Measurements from ENCODE around the gene TSPAN18.
"Not testable (repeated sequence)": the region's sequence is repeated elsewhere in the genome, so short reads cannot be mapped to it uniquely, and the experiment has no call there.

TSPAN18 gene

DNA sequence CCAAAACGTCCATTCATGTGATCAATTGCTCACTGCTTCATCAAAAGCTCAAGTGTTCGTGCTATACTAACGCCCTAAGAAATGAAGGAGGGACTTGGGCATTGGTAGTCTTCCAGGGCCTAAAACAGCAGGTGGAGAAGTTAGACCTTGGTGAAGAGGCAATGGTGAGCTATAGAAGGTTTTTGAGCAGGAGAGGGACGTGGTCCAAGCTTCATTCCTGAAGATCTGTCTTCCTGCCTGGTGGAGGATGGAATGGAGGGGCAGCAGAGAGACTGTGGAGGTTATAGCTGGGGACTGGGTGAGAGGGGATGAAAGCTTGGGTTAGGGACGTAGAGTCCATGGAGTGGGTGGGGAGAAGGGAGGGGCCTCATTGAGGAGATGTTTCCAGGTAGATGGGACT is 126.2 kb downstream of the TSPAN18 start:
- no peak for DNase-seq

DNA sequence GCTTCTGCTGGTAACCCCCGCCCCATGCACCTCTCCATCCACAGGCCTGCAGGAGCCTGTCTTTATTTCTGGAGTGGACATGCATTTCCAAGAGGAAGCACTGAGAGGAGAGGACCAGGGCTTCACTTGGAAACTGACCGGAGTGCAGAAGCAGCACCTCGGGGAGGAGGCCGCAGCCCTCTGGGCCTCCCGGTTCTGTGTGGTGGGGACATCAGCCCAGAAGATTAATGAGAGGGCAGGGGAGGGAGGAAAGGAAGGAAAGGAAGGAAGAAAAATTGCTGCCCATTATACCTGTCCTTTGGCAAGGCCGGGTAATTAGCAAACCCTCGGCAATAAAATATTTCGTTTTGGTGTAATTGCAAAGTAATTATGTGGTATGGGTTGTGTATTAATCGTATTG is 126.9 kb downstream of the TSPAN18 start:
- DNase-seq, result no peak

GRCh38 chr11:44854086-44854485 is 127.3 kb downstream of the TSPAN18 start:
- DNase-seq, result no peak

- no peak for DNase-seq
Measured at GRCh38 chr11:44854741-44855492, 128.2 kb downstream of the TSPAN18 start.

DNA sequence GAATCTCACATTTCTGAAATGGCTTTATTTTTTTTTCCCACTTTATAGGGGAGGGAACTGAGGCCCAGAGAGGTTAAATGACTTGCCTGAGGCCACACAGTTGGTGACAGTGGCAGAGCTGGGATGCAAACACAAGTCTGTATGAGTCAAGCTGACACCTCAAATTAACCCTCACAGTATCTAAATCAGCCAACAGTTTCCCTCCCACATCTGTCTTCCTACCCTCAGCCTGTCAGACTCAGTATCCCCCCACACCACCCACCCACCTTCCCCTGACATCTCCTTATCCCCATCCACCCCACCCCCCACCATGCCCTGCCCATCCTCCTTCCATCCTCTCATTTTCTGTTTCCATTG is 128.7 kb downstream of the TSPAN18 start:
- DNase-seq, result no peak

DNA sequence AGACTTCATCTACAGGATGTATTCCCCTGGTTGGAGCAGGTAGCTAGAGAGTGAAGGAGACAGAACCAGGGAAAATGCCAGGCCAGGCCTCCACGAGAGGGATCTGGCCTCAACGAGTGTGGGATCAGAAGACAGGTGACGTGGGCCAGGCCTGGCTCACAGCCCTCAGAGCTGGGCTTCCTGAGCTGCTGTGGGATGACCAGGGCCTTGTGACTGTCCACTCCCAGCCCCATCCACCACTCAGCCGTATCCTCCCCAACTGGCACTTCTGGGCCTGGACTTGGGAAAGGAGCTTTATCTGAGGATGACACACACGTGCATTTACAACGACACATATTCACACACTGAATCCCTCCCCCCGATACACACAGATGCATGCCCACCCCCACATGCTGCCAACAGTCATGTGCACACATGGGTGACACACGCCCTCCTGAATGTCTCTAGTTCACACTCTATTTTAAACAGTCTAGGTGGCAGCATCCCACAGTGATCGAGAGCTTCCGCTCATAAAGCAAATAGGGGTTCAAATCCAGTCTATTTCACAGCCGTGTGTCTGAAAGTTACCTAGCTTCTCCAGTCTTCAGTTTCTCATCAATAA is 130.8 kb downstream of the TSPAN18 start:
- DNase-seq, result no peak

DNA sequence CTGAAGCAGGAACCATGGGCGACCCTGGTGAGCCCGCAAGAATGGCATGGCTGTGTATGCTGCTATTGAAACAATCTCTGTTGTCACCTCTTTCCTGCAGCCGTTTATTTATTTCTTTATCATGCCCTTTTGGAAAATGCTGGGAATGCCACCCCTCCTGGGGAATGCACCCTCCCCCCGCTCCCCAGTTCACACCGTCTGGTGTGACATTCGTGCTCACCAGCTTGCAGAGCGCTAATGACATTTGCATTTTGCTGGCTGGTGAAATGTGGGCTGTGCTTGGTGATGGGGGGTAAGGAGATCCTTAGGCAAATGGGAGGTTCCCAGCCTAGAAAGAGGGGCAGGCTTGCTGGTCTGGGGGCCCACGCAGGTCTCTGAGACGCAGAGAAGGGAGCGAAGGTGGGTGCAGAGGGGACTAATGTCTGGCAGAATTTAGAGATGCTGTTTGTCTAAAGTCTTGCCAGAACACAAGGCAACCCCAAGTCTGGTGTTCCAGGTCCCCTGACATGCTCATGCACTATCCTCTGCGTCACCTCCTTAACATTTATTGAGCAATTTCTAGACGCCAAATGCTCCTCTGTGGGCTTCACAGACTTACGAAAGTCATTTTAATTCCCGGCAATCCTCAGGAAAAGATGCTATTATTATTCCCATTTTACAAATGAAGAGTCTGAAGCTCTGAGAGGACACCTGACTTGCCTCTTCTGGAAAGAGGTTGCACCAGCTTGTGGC is 132.2 kb downstream of the TSPAN18 start:
- no peak for DNase-seq

DNA sequence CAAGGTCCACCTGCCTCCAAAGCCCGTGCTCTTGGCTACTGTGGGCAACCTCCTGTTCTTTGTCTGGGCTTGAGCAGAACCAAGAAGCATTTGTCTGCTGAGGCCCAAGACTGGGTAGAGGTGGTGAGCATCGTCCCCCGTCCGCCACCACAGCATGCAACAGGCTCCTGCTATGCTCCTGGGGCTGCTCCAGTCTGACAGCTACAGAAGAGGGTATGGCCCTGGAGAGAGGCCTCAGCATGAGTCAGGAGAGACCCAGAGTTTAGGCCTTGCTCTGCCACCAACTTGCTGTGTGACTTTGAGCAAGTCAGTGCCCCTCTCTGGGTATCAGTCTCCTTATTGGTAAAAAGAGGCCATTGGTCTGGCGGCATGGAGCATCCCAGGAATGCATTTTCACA is 132.8 kb downstream of the TSPAN18 start:
- no peak for DNase-seq

DNA sequence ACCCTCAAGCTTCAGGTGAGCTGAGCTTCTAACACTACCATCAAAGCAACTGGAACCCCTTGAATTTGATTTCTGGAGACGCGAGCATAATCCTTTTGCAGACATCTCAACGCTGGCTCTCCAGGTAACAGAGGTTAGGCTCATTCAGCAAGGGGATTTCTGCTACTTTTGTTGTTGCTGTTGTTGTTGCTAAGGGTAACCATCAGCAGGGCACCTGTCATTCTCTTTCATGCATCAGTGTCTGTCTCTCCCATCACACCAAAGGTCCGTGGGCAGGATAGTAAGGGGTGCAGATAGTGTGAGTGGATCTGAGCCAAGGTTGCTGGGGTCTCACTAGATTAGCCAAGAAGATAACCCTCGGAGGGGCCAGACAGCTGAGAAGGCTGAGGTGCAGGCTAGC is 133.6 kb downstream of the TSPAN18 start:
- DNase-seq, result no peak

DNA sequence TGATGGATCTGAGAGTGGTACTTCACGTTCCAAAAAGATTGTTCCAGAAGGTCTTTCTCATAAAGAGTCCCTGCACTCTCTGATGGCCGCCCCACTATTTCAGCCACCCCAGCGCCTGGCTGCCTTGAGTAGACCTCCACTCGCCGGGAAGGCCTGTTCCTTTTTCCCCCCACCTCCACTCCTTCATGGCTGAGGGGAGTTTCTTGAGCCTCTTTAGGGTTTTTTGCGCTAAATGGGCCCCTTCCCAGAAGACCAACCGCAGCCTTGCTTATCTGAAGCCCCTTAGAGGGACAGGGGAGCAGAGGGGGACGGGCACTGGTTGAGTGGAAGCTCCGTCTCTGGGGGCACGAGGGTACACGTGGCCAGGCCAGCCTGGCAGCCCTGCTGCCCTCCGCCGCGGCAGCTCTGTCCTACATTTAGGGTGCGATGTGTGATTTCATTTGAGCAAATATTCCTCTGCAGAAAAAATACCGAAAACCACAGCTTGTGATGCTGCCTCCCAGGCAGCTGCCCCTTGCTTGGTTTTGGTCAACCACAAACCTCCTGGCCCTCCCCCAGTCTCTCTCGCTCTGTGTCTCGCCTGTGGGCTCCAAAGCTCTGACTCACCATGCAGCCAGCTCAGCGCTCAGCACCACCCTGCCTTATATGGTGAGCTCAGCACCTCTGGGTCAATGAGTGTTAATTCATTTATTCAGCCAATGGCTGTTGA is 135.2 kb downstream of the TSPAN18 start:
- DNase-seq, result no peak

GRCh38 chr11:44862558-44863101 is 135.9 kb downstream of the TSPAN18 start:
- no peak for DNase-seq

- DNase-seq, result no peak
Measured at GRCh38 chr11:44863231-44863630, 136.5 kb downstream of the TSPAN18 start.

DNA sequence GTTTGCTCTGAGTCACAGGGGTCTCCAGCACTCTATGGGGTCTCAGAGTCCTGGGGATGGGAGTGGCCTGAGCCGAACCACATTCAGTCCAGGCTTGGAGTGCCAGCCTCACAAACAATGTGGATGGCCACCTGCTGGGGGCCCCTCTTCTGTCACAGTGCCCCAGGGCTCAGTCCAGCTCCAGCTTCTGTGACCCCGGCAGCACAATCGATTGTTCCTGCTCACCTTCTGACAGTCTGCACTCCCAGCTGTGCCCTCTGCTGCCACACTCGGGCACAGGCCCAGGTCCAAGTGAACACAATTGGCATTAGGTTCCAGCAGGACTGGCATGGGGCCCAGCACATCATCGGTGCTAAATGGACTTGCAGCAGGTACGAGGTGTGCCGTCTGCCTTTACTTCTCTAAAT is 139.1 kb downstream of the TSPAN18 start:
- DNase-seq, result no peak

GRCh38 chr11:44866286-44866685 is 139.5 kb downstream of the TSPAN18 start:
- no peak for DNase-seq

DNA sequence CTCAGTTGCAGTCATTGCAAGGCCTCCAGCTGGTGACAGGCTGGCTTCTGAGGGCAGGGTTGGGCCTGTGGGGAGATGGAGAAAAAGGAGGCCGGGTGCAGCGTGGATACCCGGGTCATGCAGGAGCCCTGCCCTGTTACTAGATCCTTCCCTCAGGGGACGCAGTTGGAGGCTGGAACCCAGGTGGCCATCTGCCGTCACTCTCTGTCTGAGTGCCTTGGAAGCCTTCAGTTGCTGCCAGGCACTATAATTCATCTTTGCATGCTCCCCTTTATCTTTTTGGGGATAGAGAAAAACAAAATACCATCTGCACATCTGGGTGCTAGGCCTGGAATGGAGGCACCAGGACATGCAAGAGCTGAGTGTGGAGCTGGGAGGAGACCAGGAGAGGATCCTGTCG is 141.3 kb downstream of the TSPAN18 start:
- DNase-seq, result no peak

DNA sequence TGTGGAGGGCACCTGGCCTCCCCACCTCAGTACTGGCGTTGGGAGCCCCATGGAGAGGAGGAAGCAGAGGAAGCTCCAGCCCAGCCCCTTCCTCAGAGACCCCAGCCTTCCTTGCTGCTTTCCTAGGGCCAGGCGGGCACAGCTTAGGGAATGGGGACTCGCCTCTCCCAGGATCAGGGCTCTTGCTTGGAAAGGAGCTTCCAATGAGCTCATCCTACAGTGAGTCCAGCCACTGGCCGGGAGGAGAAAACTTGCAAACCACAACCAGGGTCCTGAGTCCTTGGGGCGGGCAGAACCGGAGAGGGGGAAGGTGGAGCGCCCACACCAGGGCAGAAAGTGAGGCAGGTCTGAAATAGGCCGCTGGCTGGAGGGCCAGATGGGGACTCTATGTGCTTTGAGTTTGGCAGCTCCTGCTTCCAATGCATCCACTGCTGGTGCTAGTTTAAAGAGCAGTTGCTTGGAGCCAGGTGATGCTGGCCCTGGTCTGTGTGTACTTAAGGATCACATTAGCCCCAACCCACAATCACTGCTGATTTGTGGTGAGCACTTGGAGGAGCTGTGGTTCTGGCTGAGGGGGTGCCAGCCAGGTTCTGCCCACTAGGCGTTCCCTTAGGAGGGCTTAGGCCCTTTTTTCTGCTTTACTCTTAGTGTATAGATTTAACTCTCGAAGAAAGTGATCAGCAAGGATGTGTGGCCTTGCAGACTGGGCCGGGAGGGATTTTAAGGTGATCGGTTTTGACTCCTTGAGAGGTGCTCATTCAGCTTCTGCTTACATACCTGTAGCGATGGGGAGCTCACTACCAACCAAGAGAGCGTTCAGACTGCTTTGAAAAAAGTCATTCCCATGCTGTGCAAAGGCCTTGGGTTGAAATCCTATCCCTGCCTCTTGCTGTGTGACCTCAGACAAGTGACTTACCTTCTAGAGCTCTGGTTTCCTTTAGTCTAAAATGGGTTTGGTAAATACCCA is 142.0 kb downstream of the TSPAN18 start:
- no peak for DNase-seq

- no peak for DNase-seq
Measured at GRCh38 chr11:44870181-44870580, 143.4 kb downstream of the TSPAN18 start.

GRCh38 chr11:44870615-44871176 is 143.9 kb downstream of the TSPAN18 start:
- DNase-seq, result no peak

- DNase-seq, result not testable (repeated sequence)
Measured at GRCh38 chr11:44871682-44872081, 144.9 kb downstream of the TSPAN18 start.

DNA sequence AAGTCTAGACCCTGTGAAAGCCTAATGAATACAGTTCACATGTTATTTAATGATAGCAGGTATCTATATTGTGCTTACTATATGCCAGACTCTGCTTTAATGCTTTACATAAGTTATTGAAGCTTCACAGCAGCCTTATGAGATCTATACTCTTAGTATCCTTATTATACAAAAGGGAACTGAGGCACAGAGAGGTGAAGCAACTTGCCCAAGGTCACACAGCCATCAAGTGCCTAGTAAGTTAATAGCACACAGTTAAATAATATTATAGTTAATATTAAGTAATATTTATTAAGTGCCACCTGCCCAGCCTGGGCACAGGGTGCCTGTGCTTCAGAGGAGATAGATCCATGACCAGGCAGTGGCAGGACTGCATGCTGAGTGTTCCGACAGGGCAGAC is 145.8 kb downstream of the TSPAN18 start:
- DNase-seq, result no peak

DNA sequence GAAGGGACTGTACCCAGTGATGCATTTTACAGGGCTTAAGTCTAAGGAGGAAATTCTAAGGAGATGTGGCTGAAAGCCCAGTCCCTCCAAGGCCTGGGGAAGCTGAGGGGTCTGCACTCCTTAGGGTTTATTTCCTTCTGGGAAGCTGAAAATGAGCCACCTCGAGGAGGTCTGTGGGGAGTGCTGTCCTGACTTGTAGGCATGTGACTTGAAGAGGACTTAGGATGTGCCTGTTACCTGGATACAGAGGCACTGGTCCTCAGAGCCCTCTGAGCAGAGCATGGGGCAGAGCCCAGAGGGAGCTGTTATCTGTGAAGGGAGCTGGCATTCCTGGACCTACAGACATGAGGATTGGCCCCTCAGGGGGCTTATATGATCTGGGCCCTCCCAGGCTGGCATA is 146.8 kb downstream of the TSPAN18 start:
- no peak for DNase-seq

- no peak for DNase-seq
Measured at GRCh38 chr11:44874284-44874683, 147.5 kb downstream of the TSPAN18 start.

All from hippocampal formation (tissue), 2 donors.